ENCODE measurements around the gene NREP. TPM values are rescaled to one million over a fixed set of nuclear protein-coding genes. Genes with fewer than 3 reads are reported as not detected.

The NREP gene
- total and polyA plus RNA-seq, 2 donors (not counting 3 experiments of a cell fraction or from before 2014, with no cell fraction given): 96.7 to 112 TPM

DNA sequence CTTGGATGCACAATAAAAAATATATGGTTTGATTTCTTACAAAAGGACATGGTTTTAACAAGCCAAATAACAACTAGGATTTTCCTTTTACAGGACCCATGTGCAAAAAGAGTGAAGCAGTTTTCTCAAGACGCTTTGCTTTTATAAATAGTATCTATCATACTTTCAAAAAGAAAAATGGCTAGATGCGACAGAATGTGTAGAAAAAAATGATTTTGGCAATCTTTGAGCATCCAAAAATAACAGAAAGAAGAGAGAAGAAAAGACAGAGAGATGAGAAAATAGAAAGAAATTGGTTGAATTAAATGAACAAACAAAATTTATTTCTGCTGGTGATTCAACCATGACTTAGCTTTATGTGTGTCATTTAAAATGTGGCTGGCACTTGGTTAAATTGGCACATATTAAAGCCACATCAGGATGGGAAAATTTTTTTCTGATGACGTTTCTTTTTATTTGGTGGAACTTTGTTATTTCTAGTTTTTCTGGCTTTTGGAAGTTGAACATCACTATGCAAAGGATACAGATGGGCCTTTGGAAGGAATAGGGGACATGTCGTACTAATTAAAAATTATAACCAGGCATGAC lies 35.6 kb upstream of the NREP start:
- no peak overlapping the region for H2AFZ ChIP-seq (ENCODE audit: low read depth, low read length)
- intact Hi-C loops (cut with micrococcal nuclease): no loop called here
- H3K36me3 ChIP-seq (ENCODE audit: control insufficient read depth in 2 of 2, extremely low read depth in 1 of 2, insufficient read depth in 2 of 2, low read length in 2 of 2): no peaks in the 10 kb centered on the region
- BruUV-seq (replicated peaks): no TSS peak
- no peaks in the 10 kb centered on the region for H3K4me1 ChIP-seq (ENCODE audit: control insufficient read depth, extremely low read depth, insufficient read depth, low read length)
- DNase-seq (ENCODE audit: low read depth, low spot score) (no peak), FAIRE-seq (no peak)
- H3K4me2 ChIP-seq (ENCODE audit: insufficient read depth, low read length): no peak overlapping the region
- H3K9me1 ChIP-seq (replicated peaks; ENCODE audit: control insufficient read depth, extremely low read depth, insufficient read depth, low read length): no peaks in the 10 kb centered on the region
- no peaks in the 10 kb centered on the region for H3K9me3 ChIP-seq (replicated peaks; ENCODE audit: control insufficient read depth, insufficient read depth, low read length)
- no peak overlapping the region for H3K9ac ChIP-seq (replicated peaks; ENCODE audit: extremely low read depth, insufficient read depth, low read length)
- H3K4me3 ChIP-seq (replicated peaks in 1 of 3; ENCODE audit: insufficient read depth in 1 of 3, low read depth in 1 of 3, low read length in 3 of 3): no peak overlapping the region
- TF ChIP-seq JUN (IDR thresholded peaks at IDR 0.05; ENCODE audit: borderline replicate concordance, insufficient read depth, insufficient read length, low read depth) (no peak), MYC (IDR thresholded peaks at IDR 0.05; ENCODE audit: low read depth, low read length) (no peak), POLR2AphosphoS5 (IDR thresholded peaks at IDR 0.05; ENCODE audit: insufficient read depth, low read depth, low read length) (no peak), POLR2A (IDR thresholded peaks at IDR 0.05; ENCODE audit: low read depth, low read length) (no peak), GATA2 (IDR thresholded peaks at IDR 0.05; ENCODE audit: insufficient read depth, insufficient read length, low read depth, low read length) (no peak), EZH2 (IDR thresholded peaks at IDR 0.05; ENCODE audit: borderline replicate concordance, low read depth, low read length, severe bottlenecking) (no peak), FOS (IDR thresholded peaks at IDR 0.05; ENCODE audit: borderline replicate concordance, insufficient read depth, low read length) (no peak)
- TF ChIP-seq, protein P1, sequence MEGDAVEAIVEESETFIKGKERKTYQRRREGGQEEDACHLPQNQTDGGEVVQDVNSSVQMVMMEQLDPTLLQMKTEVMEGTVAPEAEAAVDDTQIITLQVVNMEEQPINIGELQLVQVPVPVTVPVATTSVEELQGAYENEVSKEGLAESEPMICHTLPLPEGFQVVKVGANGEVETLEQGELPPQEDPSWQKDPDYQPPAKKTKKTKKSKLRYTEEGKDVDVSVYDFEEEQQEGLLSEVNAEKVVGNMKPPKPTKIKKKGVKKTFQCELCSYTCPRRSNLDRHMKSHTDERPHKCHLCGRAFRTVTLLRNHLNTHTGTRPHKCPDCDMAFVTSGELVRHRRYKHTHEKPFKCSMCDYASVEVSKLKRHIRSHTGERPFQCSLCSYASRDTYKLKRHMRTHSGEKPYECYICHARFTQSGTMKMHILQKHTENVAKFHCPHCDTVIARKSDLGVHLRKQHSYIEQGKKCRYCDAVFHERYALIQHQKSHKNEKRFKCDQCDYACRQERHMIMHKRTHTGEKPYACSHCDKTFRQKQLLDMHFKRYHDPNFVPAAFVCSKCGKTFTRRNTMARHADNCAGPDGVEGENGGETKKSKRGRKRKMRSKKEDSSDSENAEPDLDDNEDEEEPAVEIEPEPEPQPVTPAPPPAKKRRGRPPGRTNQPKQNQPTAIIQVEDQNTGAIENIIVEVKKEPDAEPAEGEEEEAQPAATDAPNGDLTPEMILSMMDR (IDR thresholded peaks at IDR 0.05; ENCODE audit: extremely low read depth in 1 of 2, insufficient read depth in 1 of 2, low read depth in 1 of 2, low read length in 2 of 2): no peak
- TF ChIP-seq, protein P2, sequence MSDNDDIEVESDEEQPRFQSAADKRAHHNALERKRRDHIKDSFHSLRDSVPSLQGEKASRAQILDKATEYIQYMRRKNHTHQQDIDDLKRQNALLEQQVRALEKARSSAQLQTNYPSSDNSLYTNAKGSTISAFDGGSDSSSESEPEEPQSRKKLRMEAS (IDR thresholded peaks at IDR 0.05; ENCODE audit: insufficient read depth, insufficient read length): no peak
- ChIA-PET POLR2A (no interaction called here), CTCF (no interaction called here)
- H4K20me1 ChIP-seq (replicated peaks; ENCODE audit: control insufficient read depth, extremely low read depth, insufficient read depth, low read length): no peaks in the 10 kb centered on the region
- H3K79me2 ChIP-seq (ENCODE audit: control insufficient read depth, insufficient read depth, low read length): no peaks in the 10 kb centered on the region
- no peak overlapping the region for H3K27ac ChIP-seq (ENCODE audit: insufficient read depth, low read depth, low read length)
- dilution Hi-C loops (cut with MboI; ENCODE audit: extremely low pct_ligation_motif_present, low sequenced_read_pairs): no loop called here
- no peaks in the 10 kb centered on the region for H3K27me3 ChIP-seq (ENCODE audit: control insufficient read depth in 2 of 2, insufficient read depth in 2 of 2, low read length in 2 of 2)

Measured in endothelial cell of umbilical vein (primary cell).